Natural killer cell (primary cell): ENCODE data around the gene ST3GAL4. TPM values are rescaled to one million over a fixed set of nuclear protein-coding genes. Genes with fewer than 3 reads are reported as not detected.
A peak's percentile ranks its signal among the peaks of the same experiment; 100 is the strongest.

Source experiments
- ATAC-seq, 3 donors: fragments of 150-1000 bp in 2 of 3; fragments of 200-7000 bp in 1 of 3; cut with Tn5 transposase; 1 replicate in 1 of 3; 2 replicates in 2 of 3; pipeline ENCODE4 v1.10.0; 2021; ENCODE audit warnings: mild to moderate bottlenecking in 2 of 3, moderate library complexity in 2 of 3
- DNase-seq, 2 donors: peaks; one replicate each; pipeline versions ENCODE4 v3.0.0 to v3.0.0-alpha.2; 2013 to 2021; ENCODE audit warnings: mixed read lengths in 1 of 2
- H3K27ac ChIP-seq: one replicate; pipeline ENCODE4 v1.5.1; 2013; ENCODE audit warnings: mild to moderate bottlenecking, low read length
- H3K27me3 ChIP-seq: one replicate; pipeline ENCODE4 v1.6.1; 2013; ENCODE audit warnings: low read length; ENCODE audit not compliant: control insufficient read depth, insufficient read depth
- H3K36me3 ChIP-seq: one replicate; pipeline ENCODE4 v1.6.1; 2013; ENCODE audit warnings: low read length; ENCODE audit not compliant: control insufficient read depth, insufficient read depth
- H3K4me1 ChIP-seq: one replicate; pipeline ENCODE4 v1.6.1; 2013; ENCODE audit warnings: low read length; ENCODE audit not compliant: control insufficient read depth, insufficient read depth
- H3K4me3 ChIP-seq: one replicate; pipeline ENCODE4 v1.5.1; 2013; ENCODE audit warnings: low read length
- H3K9me3 ChIP-seq: one replicate; pipeline ENCODE4 v1.6.1; 2013; ENCODE audit warnings: low read length; ENCODE audit not compliant: control insufficient read depth, insufficient read depth
- H3K27ac Mint-ChIP-seq, 2 donors: one replicate each; pipeline ENCODE4 v1.8.0; 2022; ENCODE audit warnings: mild to moderate bottlenecking in 2 of 2, mixed read lengths in 2 of 2, moderate library complexity in 1 of 2
- H3K27me3 Mint-ChIP-seq, 2 donors: one replicate each; pipeline ENCODE4 v1.8.0; 2022; ENCODE audit warnings: low read depth in 2 of 2, mixed read lengths in 2 of 2
- H3K36me3 Mint-ChIP-seq: one replicate; pipeline ENCODE4 v1.8.0; 2022; ENCODE audit warnings: mixed read lengths
- H3K4me1 Mint-ChIP-seq, 2 donors: one replicate each; pipeline ENCODE4 v1.8.0; 2022; ENCODE audit warnings: mixed read lengths in 2 of 2
- H3K4me3 Mint-ChIP-seq: one replicate; pipeline ENCODE4 v1.8.0; 2022; ENCODE audit warnings: mild to moderate bottlenecking, moderate library complexity, mixed read lengths
- H3K9me3 Mint-ChIP-seq, 2 donors: one replicate each; pipeline ENCODE4 v1.8.0; 2022; ENCODE audit warnings: mixed read lengths in 2 of 2
- WGBS: methylation state at CpG from one replicate; pipeline ENCODE4 v1.1.7; 2013; ENCODE audit warnings: missing lambda C conversion rate; ENCODE audit not compliant: insufficient coverage; 5-methylcytosine and 5-hydroxymethylcytosine counted together
- intact Hi-C: fragments of 100-400 bp; cut with micrococcal nuclease; formaldehyde crosslinking; loops from one replicate; pipeline ENCODE4 v1.14.2; 2022
- total RNA-seq, 4 donors: library from RNA; stranded (reverse); fragments of 120-200 nt in 1 of 4; gene quantifications; one replicate each; pipeline versions ENCODE4 v1.2.3 to v1.2.4, GENCODE V29; 2013 to 2022
- TF ChIP-seq, protein P1 (sequence below): fragments of 200-600 bp; IDR thresholded peaks from one replicate; pipeline ENCODE4 v1.8.0; 2022; ENCODE audit warnings: antibody characterized with exemption

Gene ST3GAL4
- total RNA-seq, 3 donors from 2014 or later (not counting 1 experiment from before 2014, with no cell fraction given) = 43.3 to 57.6 (median 47.3) TPM

DNA sequence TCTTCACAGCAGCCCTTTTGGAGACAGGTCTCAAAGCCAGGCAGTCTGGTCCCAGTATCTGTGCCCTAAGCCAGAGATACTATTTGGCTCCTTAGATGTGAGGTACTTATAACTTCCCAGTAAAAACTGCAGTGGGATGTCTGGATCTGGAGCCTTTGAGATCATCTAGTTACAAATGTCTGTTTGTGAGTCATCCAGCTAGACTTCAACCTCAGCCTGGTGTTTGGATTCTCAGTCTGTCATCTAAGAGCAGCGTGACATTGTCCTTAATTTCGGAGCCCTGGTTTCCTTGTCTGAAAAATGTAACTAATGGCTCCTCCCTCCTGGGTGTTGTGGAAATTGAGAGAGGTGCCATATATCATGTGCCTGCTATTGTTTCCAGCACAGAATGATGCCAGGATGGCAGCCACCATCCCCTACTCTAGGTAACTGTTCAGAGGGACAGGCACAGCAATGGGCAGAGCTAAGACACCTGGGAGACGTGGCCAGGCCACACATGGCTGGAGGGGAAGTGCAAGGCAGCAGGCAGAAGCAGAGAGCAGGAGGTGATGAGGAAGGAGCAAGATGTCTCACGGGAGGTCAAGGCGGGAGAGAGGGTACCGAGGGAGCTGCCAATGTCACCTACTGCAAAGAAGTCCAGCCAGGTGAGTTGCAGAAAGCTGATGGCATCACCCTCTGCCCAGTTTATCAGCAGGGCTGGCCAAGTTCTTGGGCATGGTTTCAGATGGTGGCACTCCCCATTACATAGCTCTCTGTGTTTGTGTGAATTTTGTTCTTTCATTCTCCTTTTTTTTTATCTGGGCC is 20.6 kb upstream of the ST3GAL4 start:
- TF ChIP-seq, protein P1, sequence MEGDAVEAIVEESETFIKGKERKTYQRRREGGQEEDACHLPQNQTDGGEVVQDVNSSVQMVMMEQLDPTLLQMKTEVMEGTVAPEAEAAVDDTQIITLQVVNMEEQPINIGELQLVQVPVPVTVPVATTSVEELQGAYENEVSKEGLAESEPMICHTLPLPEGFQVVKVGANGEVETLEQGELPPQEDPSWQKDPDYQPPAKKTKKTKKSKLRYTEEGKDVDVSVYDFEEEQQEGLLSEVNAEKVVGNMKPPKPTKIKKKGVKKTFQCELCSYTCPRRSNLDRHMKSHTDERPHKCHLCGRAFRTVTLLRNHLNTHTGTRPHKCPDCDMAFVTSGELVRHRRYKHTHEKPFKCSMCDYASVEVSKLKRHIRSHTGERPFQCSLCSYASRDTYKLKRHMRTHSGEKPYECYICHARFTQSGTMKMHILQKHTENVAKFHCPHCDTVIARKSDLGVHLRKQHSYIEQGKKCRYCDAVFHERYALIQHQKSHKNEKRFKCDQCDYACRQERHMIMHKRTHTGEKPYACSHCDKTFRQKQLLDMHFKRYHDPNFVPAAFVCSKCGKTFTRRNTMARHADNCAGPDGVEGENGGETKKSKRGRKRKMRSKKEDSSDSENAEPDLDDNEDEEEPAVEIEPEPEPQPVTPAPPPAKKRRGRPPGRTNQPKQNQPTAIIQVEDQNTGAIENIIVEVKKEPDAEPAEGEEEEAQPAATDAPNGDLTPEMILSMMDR = no peak
- Histone ChIP-seq H3K9me3 (no peaks in the 10 kb centered on the region), H3K27ac (peak overlapping the region; percentile 72), H3K36me3 (peaks cover 14% of the 10 kb centered on the region), H3K27me3 (no peaks in the 10 kb centered on the region), H3K4me3 (no peak overlapping the region), H3K4me1 (peaks cover 72% of the 10 kb centered on the region)
- H3K4me1 Mint-ChIP-seq = peaks cover 62 to 77% of the 10 kb centered on the region in 2 donors
- H3K9me3 Mint-ChIP-seq = no peaks in the 10 kb centered on the region
- ATAC-seq = no peak
- H3K27ac Mint-ChIP-seq = peak overlapping the region; percentile 88 to 97
- H3K4me3 Mint-ChIP-seq = peak overlapping the region; percentile 72
- no peaks in the 10 kb centered on the region for H3K36me3 Mint-ChIP-seq
- intact Hi-C loops = loop anchor here (5.0 kb wide), 1 partner anchor 823 kb away; no protein-coding TSS in a partner anchor
- no peak for DNase-seq
- WGBS = 83% methylated on average over 6 of the region's 6 CpGs
- no peaks in the 10 kb centered on the region for H3K27me3 Mint-ChIP-seq

DNA sequence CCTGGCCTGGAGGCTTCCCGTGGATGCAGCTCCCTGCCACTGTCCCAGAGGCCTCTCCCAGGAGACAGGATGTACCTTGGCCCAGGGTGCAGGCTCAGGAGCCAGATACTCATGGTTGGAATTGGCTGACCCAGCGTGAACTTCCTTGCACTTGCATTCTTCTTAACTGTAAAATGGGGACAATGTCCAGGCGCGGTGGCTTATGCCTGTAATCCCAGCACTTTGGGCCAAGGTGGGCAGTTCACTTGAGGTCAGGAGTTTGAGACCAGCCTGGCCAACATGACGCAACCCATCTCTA is 20.1 kb upstream of the ST3GAL4 start:
- Mint-ChIP-seq H3K36me3 (no peaks in the 10 kb centered on the region), H3K27ac (peak overlapping the region; percentile 88 to 97), H3K4me3 (no peak overlapping the region), H3K9me3 (no peaks in the 10 kb centered on the region), H3K27me3 (no peaks in the 10 kb centered on the region), H3K4me1 (peaks cover 56 to 72% of the 10 kb centered on the region in 2 donors)
- peaks cover 14% of the 10 kb centered on the region for H3K36me3 ChIP-seq
- TF ChIP-seq, protein P1 = no peak
- peaks cover 67% of the 10 kb centered on the region for H3K4me1 ChIP-seq
- intact Hi-C loops = no loop called here
- no peaks in the 10 kb centered on the region for H3K27me3 ChIP-seq
- no peak for DNase-seq
- 96% methylated on average over 4 of the region's 5 CpGs for WGBS
- H3K4me3 ChIP-seq = no peak overlapping the region
- H3K9me3 ChIP-seq = no peaks in the 10 kb centered on the region
- no peak for ATAC-seq
- H3K27ac ChIP-seq = peak overlapping the region; percentile 72

DNA sequence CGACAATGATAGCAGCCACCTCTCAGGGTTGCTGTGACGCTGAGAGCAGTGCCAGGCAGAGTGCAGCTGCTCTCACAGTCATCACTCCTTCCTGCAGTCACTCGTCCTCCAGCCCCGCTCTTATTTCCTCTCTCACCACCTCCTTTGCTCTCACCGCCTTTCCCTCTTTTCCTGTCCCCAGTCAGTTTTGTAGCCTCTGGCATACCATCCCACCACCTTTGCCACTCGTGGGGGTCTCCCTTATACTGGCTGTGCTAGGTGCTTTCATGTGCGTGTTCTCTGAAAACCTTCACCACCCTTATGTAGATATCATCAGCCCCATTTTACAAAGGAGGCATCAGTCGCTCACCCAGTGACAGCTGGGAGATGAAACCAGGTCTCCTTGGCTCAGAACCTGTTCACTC is 19.3 kb upstream of the ST3GAL4 start:
- no peak overlapping the region for H3K4me3 ChIP-seq
- intact Hi-C loops = no loop called here
- H3K27ac Mint-ChIP-seq = peak overlapping the region; percentile 88 to 97
- no peaks in the 10 kb centered on the region for H3K9me3 ChIP-seq
- 21% methylated on average over 8 of the region's 8 CpGs for WGBS
- H3K27me3 Mint-ChIP-seq = no peaks in the 10 kb centered on the region
- TF ChIP-seq, protein P1 = no peak
- H3K27ac ChIP-seq = peak overlapping the region; percentile 72
- peak; percentile 23 to 48 for DNase-seq
- H3K4me3 Mint-ChIP-seq = peak overlapping the region; percentile 72
- no peaks in the 10 kb centered on the region for H3K36me3 Mint-ChIP-seq
- no peaks in the 10 kb centered on the region for H3K27me3 ChIP-seq
- peak; percentile 56 to 66 (median 61) for ATAC-seq
- H3K4me1 ChIP-seq = peaks cover 61% of the 10 kb centered on the region
- H3K4me1 Mint-ChIP-seq = peaks cover 60 to 70% of the 10 kb centered on the region in 2 donors
- peaks cover 14% of the 10 kb centered on the region for H3K36me3 ChIP-seq
- H3K9me3 Mint-ChIP-seq = no peaks in the 10 kb centered on the region
